Right kidney (tissue), 1 donor: Measurements from ENCODE around the gene SPPL3.

Source experiments
- DNase-seq: peaks from one replicate; pipeline ENCODE4 v3.0.0-alpha.2; 2016

Gene SPPL3

DNA sequence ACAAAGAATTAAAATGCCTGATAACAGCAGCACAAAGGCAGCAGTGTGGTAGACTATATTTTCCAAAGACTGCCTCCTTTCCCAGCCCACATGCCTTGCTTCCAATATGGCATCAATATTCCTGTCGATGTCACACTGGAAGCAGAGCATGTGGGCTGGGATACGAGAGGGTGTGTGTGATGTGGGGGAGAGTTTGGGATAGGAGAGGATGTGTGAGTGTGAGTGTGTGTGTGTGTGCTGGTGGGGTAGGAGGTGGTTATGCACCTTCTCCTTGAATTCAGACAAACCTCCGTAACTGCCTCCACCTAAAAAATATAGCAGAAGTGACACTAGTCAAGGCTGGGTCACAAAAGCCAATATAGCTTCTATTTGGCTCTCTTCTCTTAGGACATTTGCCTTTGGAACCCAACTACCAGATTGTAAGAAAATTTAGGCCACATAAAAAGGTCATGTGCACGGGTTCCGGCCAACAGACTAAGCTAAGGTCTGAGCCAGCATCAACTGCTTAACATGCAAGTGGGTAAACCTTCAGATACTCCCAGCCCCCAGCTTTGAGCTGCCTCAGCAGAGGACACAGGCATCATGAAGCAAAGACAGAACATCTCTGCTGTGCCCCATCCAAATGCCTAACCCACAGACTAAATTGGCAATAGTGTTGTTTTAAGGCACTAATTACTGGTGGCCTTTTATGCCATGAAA, 29.5 kb downstream of the SPPL3 start:
- DNase-seq: no peak

DNA sequence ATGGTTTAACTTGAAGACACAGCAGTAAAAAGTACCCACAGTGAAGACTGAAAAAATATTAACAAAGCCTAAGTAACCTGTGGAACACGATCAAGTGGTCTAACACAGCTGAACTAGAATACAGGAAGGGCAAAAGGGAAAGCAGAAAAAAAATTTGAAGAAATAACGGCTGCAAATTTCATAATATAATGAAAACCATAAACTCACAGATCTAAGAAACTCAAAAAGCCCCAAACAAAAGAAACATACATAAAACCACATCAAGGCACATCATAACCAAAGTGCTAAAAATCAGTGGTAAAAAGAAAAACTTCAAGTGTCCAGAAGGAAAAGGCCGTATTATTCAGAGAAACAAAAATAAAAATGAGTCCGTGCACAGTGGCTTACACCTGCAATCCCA, 30.9 kb downstream of the SPPL3 start:
- no peak for DNase-seq

- no peak for DNase-seq
Measured at GRCh38 chr12:120872487-120872886, 31.7 kb downstream of the SPPL3 start.

DNA sequence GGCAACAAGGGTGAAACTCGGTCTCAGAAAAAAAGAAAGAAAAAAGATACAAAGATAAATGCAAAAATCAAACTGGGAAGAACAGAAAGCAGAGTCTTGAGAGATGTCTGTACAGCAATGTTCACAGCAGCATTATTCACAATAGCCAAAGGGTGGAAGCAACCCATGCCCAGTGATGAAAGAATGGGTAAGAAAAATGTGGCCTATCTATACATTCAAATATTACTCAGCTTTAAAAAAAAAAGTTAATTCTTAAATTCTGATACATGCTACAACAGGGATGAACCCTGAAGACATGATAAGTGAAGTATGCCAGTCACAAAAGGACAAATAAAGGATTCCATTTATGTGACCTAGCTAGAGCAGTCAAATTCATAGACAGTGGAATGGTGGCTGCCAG, 33.7 kb downstream of the SPPL3 start:
- DNase-seq: no peak

GRCh38 chr12:120869376-120869775, 34.8 kb downstream of the SPPL3 start:
- no peak for DNase-seq

DNA sequence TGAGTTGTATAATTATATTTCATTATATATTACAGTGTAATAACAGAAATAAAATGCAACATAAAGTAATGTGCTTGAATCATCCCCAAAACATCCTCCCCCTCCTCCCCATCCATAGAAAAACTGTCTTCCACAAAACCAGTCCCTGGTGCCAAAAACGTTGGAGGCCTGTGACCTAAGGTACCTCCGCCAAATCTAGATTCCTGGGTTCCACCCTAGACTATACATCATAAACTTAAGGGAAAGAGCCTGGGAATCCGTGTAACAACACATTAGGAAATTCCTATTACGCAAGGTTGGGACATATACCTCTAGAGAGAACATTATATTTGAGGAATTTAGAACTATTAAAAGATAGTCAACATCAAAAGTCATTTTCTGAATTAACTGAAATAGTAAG, 38.0 kb downstream of the SPPL3 start:
- no peak for DNase-seq

GRCh38 chr12:120865098-120865497, 39.1 kb downstream of the SPPL3 start:
- DNase-seq: no peak

DNA sequence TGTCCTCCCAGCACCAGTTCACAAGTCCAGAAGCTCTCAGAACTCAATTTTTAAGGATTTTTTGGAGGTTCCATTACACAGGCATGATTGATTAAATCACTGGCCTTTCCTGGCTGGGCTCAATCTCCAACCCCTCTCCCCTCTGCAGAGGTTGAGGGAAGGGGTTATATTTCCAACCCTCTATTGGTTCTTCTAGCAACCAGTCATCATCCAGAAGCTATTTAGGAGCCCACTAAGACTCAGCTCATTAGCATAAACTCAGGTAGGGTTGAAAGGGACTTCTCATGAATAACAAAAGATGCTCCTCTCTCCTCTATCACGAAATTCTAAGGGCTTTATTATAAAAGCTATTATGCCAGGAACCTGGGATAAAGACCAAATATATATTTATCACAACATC, 41.5 kb downstream of the SPPL3 start:
- no peak for DNase-seq

DNA sequence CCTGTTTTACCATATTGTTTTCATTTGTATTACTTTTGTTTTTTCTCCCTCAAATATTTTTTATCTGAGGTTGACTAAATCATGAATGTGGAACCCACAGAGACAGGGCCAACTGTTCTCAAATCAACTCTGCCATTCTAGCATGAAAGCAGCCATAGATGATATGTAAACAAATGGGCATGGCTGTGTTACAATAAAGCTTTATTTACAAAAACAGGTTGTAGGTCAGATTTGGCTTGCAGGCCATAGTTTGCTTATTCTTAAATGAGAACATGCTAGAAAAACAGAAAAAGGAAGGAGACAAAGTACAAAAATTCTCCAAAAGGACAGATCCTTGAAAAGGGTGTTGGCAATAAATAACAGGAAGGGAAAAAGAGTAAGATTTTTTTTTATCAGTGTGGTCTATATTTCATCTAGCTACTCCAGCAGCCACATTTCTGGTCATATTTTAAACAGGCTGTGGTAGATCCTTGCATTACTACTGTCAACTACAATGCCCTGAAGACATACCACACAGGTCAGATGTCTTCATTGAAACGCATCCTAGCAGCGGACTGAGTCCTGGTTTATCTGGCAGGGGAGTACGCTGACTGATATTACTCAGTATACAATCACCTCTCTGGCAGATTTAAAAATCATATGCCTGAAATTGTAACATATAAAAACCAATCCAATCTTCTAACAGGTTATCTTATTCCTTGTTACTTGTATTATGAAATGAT, 42.9 kb downstream of the SPPL3 start:
- no peak for DNase-seq

- no peak for DNase-seq
Measured at GRCh38 chr12:120858306-120859088, 45.7 kb downstream of the SPPL3 start.

DNA sequence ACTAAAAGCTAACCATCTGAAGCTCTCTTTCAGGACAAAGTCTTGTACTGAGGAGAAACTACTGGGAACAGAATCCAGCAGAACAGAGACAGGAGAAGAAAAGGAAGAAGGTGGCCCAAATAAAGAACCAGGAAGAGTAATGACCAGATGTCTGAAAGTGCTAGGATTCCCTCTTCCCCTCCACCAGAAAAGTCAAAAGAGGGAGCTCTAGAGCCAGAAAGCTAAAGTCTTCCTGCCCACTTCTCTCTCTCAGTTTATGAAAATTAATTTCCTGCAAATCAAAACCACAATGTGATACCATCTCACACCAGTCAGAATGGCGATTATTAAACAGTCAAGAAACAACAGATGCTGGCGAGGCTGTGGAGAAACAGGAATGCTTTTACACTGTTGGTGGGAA, 47.2 kb downstream of the SPPL3 start:
- no peak for DNase-seq

DNA sequence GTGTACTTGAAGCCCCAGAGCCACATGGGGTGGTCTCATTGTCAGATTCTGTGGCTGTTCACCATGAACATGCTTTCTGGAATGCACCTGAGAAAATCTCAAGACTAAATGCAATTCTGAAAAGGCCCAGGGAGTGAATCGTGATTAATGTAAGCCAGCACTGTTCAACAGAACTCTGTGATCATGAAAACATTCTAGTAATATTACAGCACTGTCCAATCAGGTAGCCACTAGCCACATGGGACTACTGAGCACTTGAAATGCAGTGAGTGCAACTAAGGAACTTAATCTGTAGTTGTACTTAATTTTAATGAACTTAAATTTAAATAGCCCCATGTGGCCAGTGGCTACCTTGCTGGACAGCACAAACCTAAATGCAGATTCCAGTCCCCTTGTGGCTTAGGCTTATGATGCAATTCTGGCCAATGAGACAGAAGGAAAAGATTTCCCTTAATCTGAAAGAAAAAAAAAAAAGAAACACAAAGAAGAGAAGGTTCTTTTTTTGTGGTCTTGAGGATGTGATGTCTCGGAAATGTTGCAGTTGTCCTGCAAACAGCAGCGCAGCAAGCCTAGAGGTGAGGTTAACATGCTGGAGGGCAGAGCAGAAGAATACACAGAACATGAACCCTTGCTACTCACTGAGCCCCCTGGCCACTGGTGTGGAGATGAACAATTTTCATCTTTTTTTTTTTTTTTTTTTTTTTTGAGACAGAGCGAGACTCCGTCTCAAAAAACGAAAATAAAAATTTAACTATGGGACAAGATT, 48.2 kb downstream of the SPPL3 start:
- no peak for DNase-seq

- DNase-seq: no peak
Measured at GRCh38 chr12:120854804-120855203, 49.4 kb downstream of the SPPL3 start.

- no peak for DNase-seq
Measured at GRCh38 chr12:120853188-120853587, 51.0 kb downstream of the SPPL3 start.

- DNase-seq: no peak
Measured at GRCh38 chr12:120851944-120852343, 52.2 kb downstream of the SPPL3 start.

- no peak for DNase-seq
Measured at GRCh38 chr12:120851444-120851843, 52.7 kb downstream of the SPPL3 start.

DNA sequence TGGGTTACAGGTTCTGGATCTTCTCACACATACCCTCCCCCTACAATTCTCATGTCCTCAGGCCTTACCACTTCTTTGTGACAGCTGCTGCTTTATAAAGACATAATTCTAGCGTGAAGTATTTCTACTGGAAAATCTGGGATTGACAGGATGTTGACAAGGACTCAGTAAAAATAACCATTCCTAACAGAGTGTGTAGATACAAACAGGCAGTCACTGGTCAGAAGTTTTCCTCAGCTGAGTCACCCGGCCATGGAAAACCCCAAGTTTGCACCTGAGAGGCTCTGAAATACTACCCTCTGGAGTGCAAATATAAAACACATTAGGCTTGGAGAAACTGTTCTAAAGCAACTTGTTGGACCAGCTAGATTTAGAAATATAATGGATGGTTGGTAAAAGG, 54.4 kb downstream of the SPPL3 start:
- no peak for DNase-seq

DNA sequence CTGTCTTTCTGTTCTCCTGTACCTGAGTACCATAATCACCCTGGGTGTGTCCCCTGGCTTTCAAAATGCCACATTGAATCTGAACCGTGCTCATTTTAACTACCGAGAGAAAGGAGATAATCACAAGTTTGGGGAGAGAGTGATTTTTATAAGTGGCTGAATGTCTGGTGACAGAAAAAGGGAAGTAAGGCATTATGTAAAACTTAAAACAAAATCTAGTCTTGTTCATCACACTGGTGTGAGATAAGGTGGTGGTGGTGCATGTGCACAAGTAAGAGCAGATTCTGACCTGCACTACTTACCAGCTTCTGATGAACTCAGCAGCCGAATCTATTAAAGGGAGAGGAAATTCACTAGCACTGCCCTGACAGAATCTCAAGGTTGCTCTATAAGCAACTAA, 56.3 kb downstream of the SPPL3 start:
- DNase-seq: no peak

- no peak for DNase-seq
Measured at GRCh38 chr12:120847392-120847791, 56.8 kb downstream of the SPPL3 start.

DNA sequence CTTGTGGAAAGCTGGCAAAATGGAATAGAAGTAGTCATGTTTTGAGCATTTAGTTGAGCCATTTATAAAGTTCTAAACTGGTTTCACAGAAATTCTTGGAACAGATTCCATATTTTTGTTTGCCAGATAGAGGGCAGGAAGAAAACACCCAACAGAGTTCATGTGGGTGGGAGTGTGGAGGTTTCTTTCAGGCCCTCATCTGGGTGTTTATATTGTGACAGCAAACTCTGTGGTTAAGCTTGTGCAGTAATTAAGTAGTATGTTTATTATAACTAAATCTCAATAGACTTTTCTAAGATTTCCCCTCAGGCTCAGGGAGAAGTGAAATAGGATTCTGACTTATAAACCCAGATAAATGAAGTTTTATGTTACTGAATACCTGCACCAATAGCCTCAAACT, 57.4 kb downstream of the SPPL3 start:
- no peak for DNase-seq

DNA sequence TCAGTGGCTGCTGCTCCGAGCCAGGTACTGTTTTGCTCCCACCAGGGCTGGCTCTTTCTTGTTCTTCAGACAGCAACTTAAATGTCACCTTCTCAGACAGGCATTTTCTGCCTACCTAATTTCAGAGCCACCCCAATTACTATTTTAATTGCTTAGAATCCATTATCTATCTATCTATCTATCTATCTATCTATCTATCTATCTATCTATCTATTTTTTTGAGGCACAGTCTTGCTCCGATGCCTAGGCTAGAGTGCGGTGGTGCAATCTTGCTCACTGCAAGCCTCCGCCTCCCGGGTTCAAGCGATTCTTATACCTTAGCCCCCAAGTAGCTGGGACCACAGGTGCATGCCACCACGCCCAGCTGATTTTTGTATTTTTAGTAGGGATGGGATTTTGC, 58.5 kb downstream of the SPPL3 start:
- no peak for DNase-seq

DNA sequence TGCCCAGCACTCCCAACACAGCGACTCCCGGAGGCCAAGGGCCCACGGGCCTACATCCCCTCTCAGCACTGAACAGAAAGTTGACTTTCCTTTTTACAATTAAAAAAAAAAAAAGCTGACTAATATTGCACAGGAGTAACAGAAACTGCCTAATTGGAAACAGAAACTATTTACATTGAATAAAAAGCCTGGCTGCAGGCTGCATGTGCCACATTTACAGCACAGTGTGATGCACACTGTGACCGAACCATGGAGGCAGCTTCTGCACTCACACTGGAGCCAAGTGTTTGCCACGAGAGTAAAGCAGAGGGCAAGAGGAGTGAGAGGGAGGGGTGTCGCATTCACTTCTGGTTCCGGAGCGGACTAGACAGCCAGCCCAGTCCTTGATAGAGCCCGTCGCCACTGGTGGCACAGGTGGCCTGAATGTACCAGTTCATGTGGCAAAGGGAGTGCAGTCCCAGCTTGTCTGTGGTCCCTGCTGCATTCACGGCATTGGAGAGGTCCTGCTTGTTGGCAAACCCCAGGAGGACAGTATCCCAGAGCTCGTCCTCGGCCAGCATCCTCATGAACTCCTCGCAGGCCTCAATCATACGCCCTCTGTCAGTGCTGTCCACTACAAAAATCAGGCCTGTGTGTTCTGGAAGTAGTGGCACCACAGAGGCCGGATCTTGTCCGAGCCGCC, 59.2 kb downstream of the SPPL3 start:
- no peak for DNase-seq
